ENCODE data around the gene ANKRD33B. TPM values are rescaled to one million over a fixed set of nuclear protein-coding genes. Genes with fewer than 3 reads are reported as not detected.

Gene ANKRD33B
- total RNA-seq, 1 donor from 2014 or later, result 2.2 TPM

DNA sequence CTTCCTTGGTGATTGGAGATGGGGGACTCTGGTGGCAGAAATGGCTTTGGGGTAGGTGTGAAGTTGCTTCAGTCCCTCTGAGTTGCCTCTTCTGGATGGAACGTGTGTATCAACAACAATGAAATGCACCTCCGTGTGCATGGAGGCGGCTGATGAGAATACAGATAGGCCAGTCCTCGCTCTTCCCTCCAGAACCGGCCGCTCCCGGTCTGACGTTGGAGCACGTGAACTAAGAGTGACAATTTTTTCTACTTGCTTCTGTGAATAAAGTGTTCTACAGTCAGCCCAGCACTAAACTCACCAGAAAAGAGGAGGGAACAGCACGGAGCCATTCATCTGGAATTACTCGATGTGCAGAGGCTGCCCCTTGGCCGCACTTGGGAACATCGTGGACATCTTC lies 90.7 kb downstream of the ANKRD33B start:
- no peak overlapping the region for H3K4me3 Mint-ChIP-seq
- H3K4me3 ChIP-seq, result no peak overlapping the region

GRCh38 chr5:10655161-10655971 lies 91.5 kb downstream of the ANKRD33B start:
- no peak overlapping the region for H3K9ac ChIP-seq
- H3F3A ChIP-seq (ENCODE audit: low read depth), result no peaks in the 10 kb centered on the region
- peaks cover 23% of the 10 kb centered on the region for H3K4me1 Mint-ChIP-seq
- H3K4me1 ChIP-seq, result peaks cover 8% of the 10 kb centered on the region
- no peaks in the 10 kb centered on the region for H3K79me2 ChIP-seq (ENCODE audit: low read depth)
- no peaks in the 10 kb centered on the region for H3K36me3 ChIP-seq
- no peak overlapping the region for H3K4me2 ChIP-seq
- H3K4me3 ChIP-seq, result no peak overlapping the region
- TF ChIP-seq, protein P1, sequence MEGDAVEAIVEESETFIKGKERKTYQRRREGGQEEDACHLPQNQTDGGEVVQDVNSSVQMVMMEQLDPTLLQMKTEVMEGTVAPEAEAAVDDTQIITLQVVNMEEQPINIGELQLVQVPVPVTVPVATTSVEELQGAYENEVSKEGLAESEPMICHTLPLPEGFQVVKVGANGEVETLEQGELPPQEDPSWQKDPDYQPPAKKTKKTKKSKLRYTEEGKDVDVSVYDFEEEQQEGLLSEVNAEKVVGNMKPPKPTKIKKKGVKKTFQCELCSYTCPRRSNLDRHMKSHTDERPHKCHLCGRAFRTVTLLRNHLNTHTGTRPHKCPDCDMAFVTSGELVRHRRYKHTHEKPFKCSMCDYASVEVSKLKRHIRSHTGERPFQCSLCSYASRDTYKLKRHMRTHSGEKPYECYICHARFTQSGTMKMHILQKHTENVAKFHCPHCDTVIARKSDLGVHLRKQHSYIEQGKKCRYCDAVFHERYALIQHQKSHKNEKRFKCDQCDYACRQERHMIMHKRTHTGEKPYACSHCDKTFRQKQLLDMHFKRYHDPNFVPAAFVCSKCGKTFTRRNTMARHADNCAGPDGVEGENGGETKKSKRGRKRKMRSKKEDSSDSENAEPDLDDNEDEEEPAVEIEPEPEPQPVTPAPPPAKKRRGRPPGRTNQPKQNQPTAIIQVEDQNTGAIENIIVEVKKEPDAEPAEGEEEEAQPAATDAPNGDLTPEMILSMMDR (IDR thresholded peaks at IDR 0.05), result no peak
- no peak for TF ChIP-seq EZH2 (IDR thresholded peaks at IDR 0.05)
- TF ChIP-seq EZH2phosphoT487 (IDR thresholded peaks at IDR 0.05), result no peak
- H3K9me3 ChIP-seq (ENCODE audit: low read depth), result no peaks in the 10 kb centered on the region
- no peak for DNase-seq (ENCODE audit: low spot score)
- H2AFZ ChIP-seq (replicated peaks), result no peak overlapping the region
- H3K27ac ChIP-seq, result no peak overlapping the region
- peaks cover 2% of the 10 kb centered on the region for H3K36me3 Mint-ChIP-seq
- no peak overlapping the region for H3K4me3 Mint-ChIP-seq
- H3K27me3 Mint-ChIP-seq (ENCODE audit: insufficient read depth, low read depth), result peaks cover 7% of the 10 kb centered on the region
- peak overlapping the region; percentile 57 for H3K27ac Mint-ChIP-seq
- no peaks in the 10 kb centered on the region for H3K27me3 ChIP-seq
- H3K9me3 Mint-ChIP-seq, result peaks cover 2% of the 10 kb centered on the region
- H4K20me1 ChIP-seq (ENCODE audit: low read depth), result no peaks in the 10 kb centered on the region

More for the DNA sequence above, 90.7 kb downstream of the ANKRD33B start:
- H2AFZ ChIP-seq (replicated peaks), result no peak overlapping the region
- H3K36me3 Mint-ChIP-seq, result peaks cover 2% of the 10 kb centered on the region
- no peak overlapping the region for H3K9ac ChIP-seq
- no peaks in the 10 kb centered on the region for H3K27me3 ChIP-seq
- peaks cover 2% of the 10 kb centered on the region for H3K9me3 Mint-ChIP-seq
- peak overlapping the region; percentile 18 for H3K27ac Mint-ChIP-seq
- H3K4me1 Mint-ChIP-seq, result peaks cover 23% of the 10 kb centered on the region
- H3K27me3 Mint-ChIP-seq (ENCODE audit: insufficient read depth, low read depth), result peaks cover 7% of the 10 kb centered on the region
- no peak overlapping the region for H3K4me2 ChIP-seq
- H3K79me2 ChIP-seq (ENCODE audit: low read depth), result no peaks in the 10 kb centered on the region
- no peaks in the 10 kb centered on the region for H4K20me1 ChIP-seq (ENCODE audit: low read depth)
- H3F3A ChIP-seq (ENCODE audit: low read depth), result no peaks in the 10 kb centered on the region
- no peak for TF ChIP-seq EZH2phosphoT487 (IDR thresholded peaks at IDR 0.05)
- no peak for TF ChIP-seq EZH2 (IDR thresholded peaks at IDR 0.05)
- TF ChIP-seq, protein P1 (IDR thresholded peaks at IDR 0.05), result no peak
- H3K9me3 ChIP-seq (ENCODE audit: low read depth), result no peaks in the 10 kb centered on the region
- no peak overlapping the region for H3K27ac ChIP-seq
- DNase-seq (ENCODE audit: low spot score), result no peak
- H3K36me3 ChIP-seq, result no peaks in the 10 kb centered on the region
- peaks cover 8% of the 10 kb centered on the region for H3K4me1 ChIP-seq

DNA sequence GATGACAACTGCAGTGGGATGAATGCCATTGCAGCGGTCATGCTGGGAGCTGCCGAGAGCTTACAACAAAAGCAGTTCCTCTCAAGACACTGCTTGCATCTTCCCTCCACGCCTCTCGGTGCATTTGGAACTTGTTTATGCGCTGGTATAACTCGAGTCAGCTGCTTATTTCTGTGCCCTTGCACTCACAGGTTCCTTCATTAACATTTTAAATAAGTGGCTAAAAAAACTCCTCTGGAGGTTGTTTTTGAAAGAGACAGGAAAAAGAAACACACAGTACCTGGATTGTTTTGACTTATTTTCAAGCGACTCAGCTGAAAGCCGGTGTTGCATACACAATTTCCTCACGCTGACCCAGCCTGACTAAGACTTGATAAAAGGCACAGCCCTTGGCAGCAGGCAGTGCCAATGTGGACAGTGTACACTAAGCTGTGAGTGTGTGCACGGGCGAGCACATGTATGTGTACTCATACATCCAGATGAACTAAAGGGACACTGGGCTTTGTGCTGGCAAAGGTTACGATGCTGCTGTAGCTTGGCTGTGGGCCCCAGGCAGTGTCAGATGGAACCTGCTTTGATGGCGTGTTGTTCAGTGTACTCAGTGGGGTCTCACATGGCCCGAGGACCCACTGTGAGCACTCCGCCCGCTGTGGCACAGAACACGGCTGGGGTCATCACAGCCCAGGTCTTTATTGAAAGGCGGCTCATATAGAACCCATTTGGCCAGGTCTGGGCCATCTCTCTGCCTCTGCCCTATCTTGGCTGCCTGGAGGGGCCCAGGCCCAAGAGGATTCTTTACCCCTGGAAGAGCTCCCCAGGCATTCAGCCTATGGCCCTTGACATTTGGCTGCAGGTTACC lies 92.3 kb downstream of the ANKRD33B start:
- H3K4me1 Mint-ChIP-seq, result peaks cover 23% of the 10 kb centered on the region
- Histone ChIP-seq H2AFZ (replicated peaks) (no peak overlapping the region), H3K4me3 (no peak overlapping the region), H3K79me2 (ENCODE audit: low read depth) (no peaks in the 10 kb centered on the region), H3K4me2 (no peak overlapping the region), H3K36me3 (no peaks in the 10 kb centered on the region), H3K9me3 (ENCODE audit: low read depth) (no peaks in the 10 kb centered on the region), H3F3A (ENCODE audit: low read depth) (no peaks in the 10 kb centered on the region), H3K27me3 (no peaks in the 10 kb centered on the region), H3K4me1 (peaks cover 8% of the 10 kb centered on the region), H3K9ac (no peak overlapping the region), H4K20me1 (ENCODE audit: low read depth) (no peaks in the 10 kb centered on the region), H3K27ac (no peak overlapping the region)
- DNase-seq (ENCODE audit: low spot score), result no peak
- H3K27ac Mint-ChIP-seq, result peak overlapping the region; percentile 42
- H3K27me3 Mint-ChIP-seq (ENCODE audit: insufficient read depth, low read depth), result peaks cover 7% of the 10 kb centered on the region
- no peaks in the 10 kb centered on the region for H3K36me3 Mint-ChIP-seq
- TF ChIP-seq EZH2phosphoT487 (IDR thresholded peaks at IDR 0.05) (no peak), EZH2 (IDR thresholded peaks at IDR 0.05) (no peak)
- TF ChIP-seq, protein P1 (IDR thresholded peaks at IDR 0.05), result no peak
- no peaks in the 10 kb centered on the region for H3K9me3 Mint-ChIP-seq
- H3K4me3 Mint-ChIP-seq, result no peak overlapping the region

Measured in neural progenitor cell (in vitro differentiated cells).